Retina (tissue), 1 donor: ENCODE measurements around the gene CRK.
"Not testable (repeated sequence)": the region's sequence is repeated elsewhere in the genome, so short reads cannot be mapped to it uniquely, and the experiment has no call there.

Experiments used
- DNase-seq: peaks from one replicate; pipeline ENCODE4 v3.0.0-alpha.2; 2016

Gene CRK

GRCh38 chr17:1462164-1463112, 6.4 kb upstream of the CRK start:
- DNase-seq = no peak

GRCh38 chr17:1461198-1461944, 5.3 kb upstream of the CRK start:
- DNase-seq = no peak

- DNase-seq = no peak
Observed at GRCh38 chr17:1460233-1460632, 4.2 kb upstream of the CRK start.

- DNase-seq = peak; percentile 59
Observed at GRCh38 chr17:1455291-1455796, 688 bp downstream of the CRK start.

- no peak for DNase-seq
Observed at GRCh38 chr17:1454541-1454940, 1.5 kb downstream of the CRK start.

- not testable (repeated sequence) for DNase-seq
Observed at GRCh38 chr17:1453694-1454093, 2.3 kb downstream of the CRK start.

- DNase-seq = no peak
Observed at GRCh38 chr17:1452836-1453235, 3.2 kb downstream of the CRK start.

- not testable (repeated sequence) for DNase-seq
Observed at GRCh38 chr17:1450261-1450660, 5.8 kb downstream of the CRK start.

GRCh38 chr17:1449412-1449967, 6.5 kb downstream of the CRK start:
- no peak for DNase-seq

GRCh38 chr17:1447052-1447451, 9.0 kb downstream of the CRK start:
- no peak for DNase-seq

- DNase-seq = no peak
Observed at GRCh38 chr17:1446201-1446600, 9.8 kb downstream of the CRK start.

GRCh38 chr17:1445695-1446094, 10.3 kb downstream of the CRK start:
- DNase-seq = not testable (repeated sequence)

- not testable (repeated sequence) for DNase-seq
Observed at GRCh38 chr17:1442721-1443120, 13.3 kb downstream of the CRK start.

- DNase-seq = no peak
Observed at GRCh38 chr17:1442187-1442586, 13.8 kb downstream of the CRK start.

- DNase-seq = no peak
Observed at GRCh38 chr17:1440921-1441320, 15.1 kb downstream of the CRK start.

- DNase-seq = no peak
Observed at GRCh38 chr17:1438593-1439083, 17.4 kb downstream of the CRK start.

GRCh38 chr17:1435326-1435725, 20.7 kb downstream of the CRK start:
- no peak for DNase-seq

GRCh38 chr17:1434150-1434549, 21.9 kb downstream of the CRK start:
- no peak for DNase-seq

- DNase-seq = no peak
Observed at GRCh38 chr17:1431631-1432104, 24.4 kb downstream of the CRK start.

- DNase-seq = no peak
Observed at GRCh38 chr17:1423456-1424135, 32.4 kb downstream of the CRK start.

- DNase-seq = no peak
Observed at GRCh38 chr17:1422885-1423284, 33.1 kb downstream of the CRK start.

GRCh38 chr17:1421470-1421869, 34.6 kb downstream of the CRK start:
- DNase-seq = no peak
